Fibroblast of lung (primary cell): ENCODE results near the gene ANKH.

Source experiments
- CTCF ChIP-seq, 2 donors: IDR thresholded peaks in 1 of 2; conservative IDR thresholded peaks in 1 of 2; 1 replicate in 1 of 2; 2 replicates in 1 of 2; pipeline ENCODE4 v1.5.1; 2011 to 2012; ENCODE audit warnings: low read length in 2 of 2, control low read depth in 1 of 2, inconsistent platforms in 1 of 2, low read depth in 1 of 2, mild to moderate bottlenecking in 1 of 2
- EZH2 ChIP-seq: IDR thresholded peaks from 2 replicates; pipeline ENCODE4 v1.5.1; 2012; ENCODE audit warnings: low read length, control low read depth, mild to moderate bottlenecking; ENCODE audit errors: missing control alignments

GRCh38 chr5:14812166-14812565 lies 59.4 kb downstream of the ANKH start:
- TF ChIP-seq CTCF (conservative IDR thresholded peaks at IDR 0.05 in 1 of 2, IDR thresholded peaks at IDR 0.05 in 1 of 2; ENCODE audit: low read depth in 1 of 2, low read length in 2 of 2) (no peak), EZH2 (no peak)
